ENCODE data around the gene MRPL24. TPM values are rescaled to one million over a fixed set of nuclear protein-coding genes. Genes with fewer than 3 reads are reported as not detected.

Gene MRPL24
- total and polyA plus RNA-seq, 9 of the 15 experiments (the other 6 are each of a cell fraction or from before 2014, with no cell fraction given): 74.3 to 267 (median 113) TPM

DNA sequence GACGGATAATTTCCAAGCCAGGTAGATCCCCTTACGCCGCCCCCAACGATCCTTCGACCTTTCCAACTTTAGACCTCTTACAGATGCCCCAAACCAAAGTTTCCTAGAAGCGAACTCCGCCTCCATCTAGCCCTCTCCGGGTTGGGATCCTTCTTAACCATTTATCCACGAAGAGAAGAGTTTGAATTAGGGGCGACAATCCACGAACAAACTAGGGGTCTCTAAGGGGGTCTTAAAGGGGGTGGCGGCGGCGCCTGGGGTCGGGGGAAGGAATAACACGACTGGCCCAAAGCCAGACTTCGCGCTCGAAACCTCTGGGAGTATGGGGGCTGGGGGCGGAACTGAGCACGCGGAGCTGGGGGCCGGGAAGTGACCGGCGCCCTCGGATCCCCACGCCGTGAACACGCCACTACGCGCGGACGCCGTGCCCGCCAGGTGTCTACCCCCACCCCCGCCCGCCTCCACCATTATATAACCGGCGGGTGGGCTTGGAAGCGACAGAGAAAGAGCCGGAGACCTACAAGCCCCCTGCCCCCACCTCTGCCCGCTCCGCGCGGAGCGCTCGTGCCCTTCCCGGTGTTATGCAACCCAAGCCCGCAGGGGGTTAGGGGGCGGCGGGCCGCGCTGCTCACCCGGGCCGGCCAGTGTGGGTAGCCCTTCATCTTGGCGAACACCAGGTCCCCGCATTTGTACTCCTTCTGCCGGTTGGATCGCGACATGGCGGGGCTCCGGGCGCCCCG lies 10.0 kb upstream of the MRPL24 start (continued):
- no peak for TF ChIP-seq ZC3H11A (IDR thresholded peaks at IDR 0.05; ENCODE audit: low read depth, low read length)
- TF ChIP-seq HDAC8 (tag; IDR thresholded peaks at IDR 0.05): no peak
- TF ChIP-seq, protein P1, sequence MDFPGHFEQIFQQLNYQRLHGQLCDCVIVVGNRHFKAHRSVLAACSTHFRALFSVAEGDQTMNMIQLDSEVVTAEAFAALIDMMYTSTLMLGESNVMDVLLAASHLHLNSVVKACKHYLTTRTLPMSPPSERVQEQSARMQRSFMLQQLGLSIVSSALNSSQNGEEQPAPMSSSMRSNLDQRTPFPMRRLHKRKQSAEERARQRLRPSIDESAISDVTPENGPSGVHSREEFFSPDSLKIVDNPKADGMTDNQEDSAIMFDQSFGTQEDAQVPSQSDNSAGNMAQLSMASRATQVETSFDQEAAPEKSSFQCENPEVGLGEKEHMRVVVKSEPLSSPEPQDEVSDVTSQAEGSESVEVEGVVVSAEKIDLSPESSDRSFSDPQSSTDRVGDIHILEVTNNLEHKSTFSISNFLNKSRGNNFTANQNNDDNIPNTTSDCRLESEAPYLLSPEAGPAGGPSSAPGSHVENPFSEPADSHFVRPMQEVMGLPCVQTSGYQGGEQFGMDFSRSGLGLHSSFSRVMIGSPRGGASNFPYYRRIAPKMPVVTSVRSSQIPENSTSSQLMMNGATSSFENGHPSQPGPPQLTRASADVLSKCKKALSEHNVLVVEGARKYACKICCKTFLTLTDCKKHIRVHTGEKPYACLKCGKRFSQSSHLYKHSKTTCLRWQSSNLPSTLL (IDR thresholded peaks at IDR 0.05): no peak
- TF ChIP-seq POLR2B (IDR thresholded peaks at IDR 0.05; ENCODE audit: low read depth, partially characterized antibody): no peak
- no peak for TF ChIP-seq PURB (CRISPR knock-in tag; IDR thresholded peaks at IDR 0.05; ENCODE audit: low read depth)
- no peak for TF ChIP-seq POLR2G (IDR thresholded peaks at IDR 0.05; ENCODE audit: low read depth, low read length)
- TF ChIP-seq ZNF384 (IDR thresholded peaks at IDR 0.05; ENCODE audit: low read depth, low read length): no peak
- TF ChIP-seq, protein P2, sequence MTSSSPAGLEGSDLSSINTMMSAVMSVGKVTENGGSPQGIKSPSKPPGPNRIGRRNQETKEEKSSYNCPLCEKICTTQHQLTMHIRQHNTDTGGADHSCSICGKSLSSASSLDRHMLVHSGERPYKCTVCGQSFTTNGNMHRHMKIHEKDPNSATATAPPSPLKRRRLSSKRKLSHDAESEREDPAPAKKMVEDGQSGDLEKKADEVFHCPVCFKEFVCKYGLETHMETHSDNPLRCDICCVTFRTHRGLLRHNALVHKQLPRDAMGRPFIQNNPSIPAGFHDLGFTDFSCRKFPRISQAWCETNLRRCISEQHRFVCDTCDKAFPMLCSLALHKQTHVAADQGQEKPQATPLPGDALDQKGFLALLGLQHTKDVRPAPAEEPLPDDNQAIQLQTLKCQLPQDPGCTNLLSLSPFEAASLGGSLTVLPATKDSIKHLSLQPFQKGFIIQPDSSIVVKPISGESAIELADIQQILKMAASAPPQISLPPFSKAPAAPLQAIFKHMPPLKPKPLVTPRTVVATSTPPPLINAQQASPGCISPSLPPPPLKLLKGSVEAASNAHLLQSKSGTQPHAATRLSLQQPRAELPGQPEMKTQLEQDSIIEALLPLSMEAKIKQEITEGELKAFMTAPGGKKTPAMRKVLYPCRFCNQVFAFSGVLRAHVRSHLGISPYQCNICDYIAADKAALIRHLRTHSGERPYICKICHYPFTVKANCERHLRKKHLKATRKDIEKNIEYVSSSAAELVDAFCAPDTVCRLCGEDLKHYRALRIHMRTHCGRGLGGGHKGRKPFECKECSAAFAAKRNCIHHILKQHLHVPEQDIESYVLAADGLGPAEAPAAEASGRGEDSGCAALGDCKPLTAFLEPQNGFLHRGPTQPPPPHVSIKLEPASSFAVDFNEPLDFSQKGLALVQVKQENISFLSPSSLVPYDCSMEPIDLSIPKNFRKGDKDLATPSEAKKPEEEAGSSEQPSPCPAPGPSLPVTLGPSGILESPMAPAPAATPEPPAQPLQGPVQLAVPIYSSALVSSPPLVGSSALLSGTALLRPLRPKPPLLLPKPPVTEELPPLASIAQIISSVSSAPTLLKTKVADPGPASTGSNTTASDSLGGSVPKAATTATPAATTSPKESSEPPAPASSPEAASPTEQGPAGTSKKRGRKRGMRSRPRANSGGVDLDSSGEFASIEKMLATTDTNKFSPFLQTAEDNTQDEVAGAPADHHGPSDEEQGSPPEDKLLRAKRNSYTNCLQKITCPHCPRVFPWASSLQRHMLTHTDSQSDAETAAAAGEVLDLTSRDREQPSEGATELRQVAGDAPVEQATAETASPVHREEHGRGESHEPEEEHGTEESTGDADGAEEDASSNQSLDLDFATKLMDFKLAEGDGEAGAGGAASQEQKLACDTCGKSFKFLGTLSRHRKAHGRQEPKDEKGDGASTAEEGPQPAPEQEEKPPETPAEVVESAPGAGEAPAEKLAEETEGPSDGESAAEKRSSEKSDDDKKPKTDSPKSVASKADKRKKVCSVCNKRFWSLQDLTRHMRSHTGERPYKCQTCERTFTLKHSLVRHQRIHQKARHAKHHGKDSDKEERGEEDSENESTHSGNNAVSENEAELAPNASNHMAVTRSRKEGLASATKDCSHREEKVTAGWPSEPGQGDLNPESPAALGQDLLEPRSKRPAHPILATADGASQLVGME (CRISPR knock-in tag; IDR thresholded peaks at IDR 0.05): no peak
- TF ChIP-seq ZNF224 (CRISPR knock-in tag; IDR thresholded peaks at IDR 0.05): no peak
- TF ChIP-seq, protein P3, sequence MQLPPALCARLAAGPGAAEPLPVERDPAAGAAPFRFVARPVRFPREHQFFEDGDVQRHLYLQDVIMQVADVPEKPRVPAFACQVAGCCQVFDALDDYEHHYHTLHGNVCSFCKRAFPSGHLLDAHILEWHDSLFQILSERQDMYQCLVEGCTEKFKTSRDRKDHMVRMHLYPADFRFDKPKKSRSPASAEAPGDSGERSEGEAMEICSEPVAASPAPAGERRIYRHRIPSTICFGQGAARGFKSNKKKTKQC (CRISPR knock-in tag; IDR thresholded peaks at IDR 0.05): 0 out of 2 replicates have a peak, but pooled peaks have one; percentile 36
- TF ChIP-seq ZNF830 (CRISPR knock-in tag; IDR thresholded peaks at IDR 0.05): no peak
- TF ChIP-seq ZNF165 (CRISPR knock-in tag; IDR thresholded peaks at IDR 0.05; ENCODE audit: borderline replicate concordance): no peak
- TF ChIP-seq, protein P4, sequence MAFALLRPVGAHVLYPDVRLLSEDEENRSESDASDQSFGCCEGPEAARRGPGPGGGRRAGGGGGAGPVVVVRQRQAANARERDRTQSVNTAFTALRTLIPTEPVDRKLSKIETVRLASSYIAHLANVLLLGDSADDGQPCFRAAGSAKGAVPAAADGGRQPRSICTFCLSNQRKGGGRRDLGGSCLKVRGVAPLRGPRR (CRISPR knock-in tag; IDR thresholded peaks at IDR 0.05): no peak
- TF ChIP-seq ZBTB1 (CRISPR knock-in tag; IDR thresholded peaks at IDR 0.05; ENCODE audit: borderline replicate concordance, low read depth): 0 out of 2 replicates have a peak, but pooled peaks have one; percentile 38
- TF ChIP-seq, protein P5, sequence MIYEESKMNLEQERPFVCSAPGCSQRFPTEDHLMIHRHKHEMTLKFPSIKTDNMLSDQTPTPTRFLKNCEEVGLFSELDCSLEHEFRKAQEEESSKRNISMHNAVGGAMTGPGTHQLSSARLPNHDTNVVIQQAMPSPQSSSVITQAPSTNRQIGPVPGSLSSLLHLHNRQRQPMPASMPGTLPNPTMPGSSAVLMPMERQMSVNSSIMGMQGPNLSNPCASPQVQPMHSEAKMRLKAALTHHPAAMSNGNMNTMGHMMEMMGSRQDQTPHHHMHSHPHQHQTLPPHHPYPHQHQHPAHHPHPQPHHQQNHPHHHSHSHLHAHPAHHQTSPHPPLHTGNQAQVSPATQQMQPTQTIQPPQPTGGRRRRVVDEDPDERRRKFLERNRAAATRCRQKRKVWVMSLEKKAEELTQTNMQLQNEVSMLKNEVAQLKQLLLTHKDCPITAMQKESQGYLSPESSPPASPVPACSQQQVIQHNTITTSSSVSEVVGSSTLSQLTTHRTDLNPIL (CRISPR knock-in tag; IDR thresholded peaks at IDR 0.05): no peak
